HL-60/S4 treated with phorbol 12-myristate 13-acetate at 8.2 ng/mL for 4 days and 3 days (cell line): ENCODE measurements around the gene EEFSEC.

Experiments used
- in situ Hi-C: fragments of 300-500 bp; cut with MboI; formaldehyde crosslinking; loops from 2 replicates; pipeline ENCODE4 v1.15.0; 2022; ENCODE audit warnings: low sequenced_read_pairs

The EEFSEC gene

DNA sequence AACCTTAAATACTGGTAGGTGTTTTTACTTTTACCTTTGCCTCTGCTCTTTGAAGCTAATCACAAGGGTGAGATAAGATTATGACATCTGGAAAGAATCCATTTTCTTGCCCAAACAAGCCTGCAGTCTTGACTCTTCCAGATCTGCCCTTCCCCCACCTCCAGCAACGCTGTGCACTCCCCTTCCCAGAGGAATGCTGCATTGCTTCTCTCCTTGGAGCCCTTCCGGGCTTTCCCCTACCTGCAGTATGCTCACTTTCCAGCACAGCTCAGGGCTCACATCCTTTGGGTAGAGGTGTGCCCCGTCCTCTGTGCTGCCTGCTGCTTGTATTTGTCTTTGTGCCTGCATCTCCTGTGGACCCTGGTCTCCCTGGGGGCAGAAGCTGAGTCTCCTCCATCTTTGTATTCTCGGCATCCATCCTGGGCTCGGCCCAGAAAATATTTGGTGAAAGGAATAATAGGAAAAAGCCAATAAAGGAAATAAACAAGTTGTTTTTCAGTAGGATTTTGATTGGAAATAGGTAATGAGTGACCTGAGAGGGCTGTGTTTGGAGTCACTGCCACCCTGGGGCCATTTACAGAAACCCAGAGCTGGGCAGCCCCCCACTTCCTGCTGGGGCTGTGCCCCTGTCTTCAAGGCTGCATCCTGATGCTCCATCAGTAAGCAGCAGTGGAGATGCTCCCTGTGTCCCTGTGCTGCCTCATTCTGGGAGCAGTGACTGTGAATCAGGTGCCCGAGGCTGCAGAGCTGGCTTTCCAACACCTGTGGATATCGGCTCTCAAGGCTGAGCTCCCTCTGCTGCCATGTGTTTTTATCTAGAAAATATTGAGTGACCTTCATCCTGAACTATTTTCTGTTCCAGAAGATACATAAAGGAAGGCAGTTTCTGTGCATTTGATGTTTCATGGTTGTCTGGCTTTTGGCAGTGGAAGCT is 117.5 kb downstream of the EEFSEC start:
- in situ Hi-C loops = no loop called here

GRCh38 chr3:128271536-128272332 is 118.5 kb downstream of the EEFSEC start:
- in situ Hi-C loops = no loop called here

DNA sequence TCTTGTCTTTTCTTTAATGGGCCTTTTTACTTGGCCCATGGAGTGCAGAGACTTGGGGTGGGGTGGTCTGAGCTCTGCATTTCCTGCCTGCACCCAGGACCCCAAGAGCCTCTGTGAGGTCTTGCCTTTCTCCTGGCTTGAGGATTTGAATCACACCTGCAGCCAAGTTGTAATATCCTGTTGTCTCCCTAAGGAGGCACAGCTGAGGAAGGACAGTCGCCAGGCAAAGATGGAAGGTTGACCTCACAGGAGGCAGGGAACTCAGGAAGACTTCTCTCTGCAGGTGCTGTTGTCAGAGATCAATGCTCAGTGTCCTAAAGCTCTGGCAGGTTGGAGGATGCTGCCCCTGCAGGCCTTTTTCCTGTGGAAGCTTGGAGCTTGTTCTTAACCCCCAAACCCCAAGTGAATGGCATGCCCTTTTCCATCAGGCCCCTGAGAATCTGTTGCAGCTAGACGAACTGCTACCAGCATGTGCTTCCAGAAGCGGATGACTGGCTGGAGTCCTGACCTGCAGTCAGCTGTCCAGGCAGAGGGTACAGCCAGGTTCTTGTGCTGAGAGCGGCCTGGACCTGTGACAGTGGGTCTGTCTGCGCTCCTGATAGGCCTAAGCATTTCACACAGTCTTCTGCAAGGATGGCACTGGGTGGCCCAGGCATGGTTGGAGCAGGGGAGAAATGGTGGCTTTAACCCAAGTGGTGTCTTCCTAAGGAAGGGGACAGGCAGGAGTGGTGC is 120.0 kb downstream of the EEFSEC start:
- in situ Hi-C loops = no loop called here

DNA sequence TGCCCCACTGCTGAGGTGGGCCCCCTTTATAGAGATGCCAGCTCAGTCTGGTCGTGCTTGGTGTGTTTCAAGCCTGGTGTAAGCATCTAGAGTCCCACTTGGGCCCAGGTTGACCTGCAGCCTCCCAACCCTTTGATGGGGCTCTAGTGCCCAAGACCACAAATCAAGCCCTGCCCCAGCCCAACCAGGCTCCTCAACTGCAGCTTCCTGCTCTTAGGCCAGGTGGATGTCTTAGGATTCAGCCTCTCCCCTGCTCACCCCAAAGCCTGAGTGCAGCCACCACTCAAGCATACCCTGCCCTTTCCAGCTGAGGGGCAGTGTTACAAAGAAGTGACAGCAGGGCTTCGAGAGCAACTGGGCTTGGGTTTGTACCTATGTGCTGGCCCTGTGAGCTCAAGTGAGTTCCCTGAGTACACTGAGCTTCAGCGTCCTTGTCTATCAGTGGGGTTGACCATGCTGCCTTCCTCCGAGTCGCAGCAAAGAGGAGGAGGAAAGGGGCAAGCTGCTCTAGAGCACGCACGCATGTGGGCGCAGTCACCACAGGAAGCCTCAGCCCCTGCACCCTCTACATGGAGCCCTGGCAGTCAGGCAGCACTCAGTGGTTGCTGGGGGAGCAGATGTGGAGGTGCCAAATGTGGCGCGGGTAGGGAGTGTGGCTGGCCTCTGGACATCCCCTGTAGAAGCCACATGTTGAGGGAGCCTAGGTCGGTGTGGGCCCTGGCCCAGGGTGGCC is 120.7 kb downstream of the EEFSEC start:
- in situ Hi-C loops = no loop called here

DNA sequence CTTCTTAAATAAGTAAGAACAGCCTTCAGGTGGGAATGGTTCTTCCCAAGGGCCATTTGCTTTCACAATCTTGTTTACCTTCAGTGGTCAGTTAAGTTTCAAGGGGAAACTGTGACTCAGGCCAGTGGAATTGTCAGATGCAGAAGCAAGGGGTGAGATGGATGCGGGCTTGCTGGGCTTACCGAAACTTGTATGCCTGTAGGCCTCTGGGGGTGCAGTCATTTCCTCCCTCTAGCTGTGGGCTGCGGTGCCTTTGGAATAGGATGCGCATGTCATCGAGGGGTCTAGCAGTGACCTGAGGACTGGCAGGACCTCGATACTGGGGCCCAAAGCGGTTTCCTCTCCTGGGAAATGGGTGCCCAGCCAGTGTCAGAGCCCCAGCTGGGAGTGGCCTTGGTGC is 121.6 kb downstream of the EEFSEC start:
- in situ Hi-C loops = no loop called here

DNA sequence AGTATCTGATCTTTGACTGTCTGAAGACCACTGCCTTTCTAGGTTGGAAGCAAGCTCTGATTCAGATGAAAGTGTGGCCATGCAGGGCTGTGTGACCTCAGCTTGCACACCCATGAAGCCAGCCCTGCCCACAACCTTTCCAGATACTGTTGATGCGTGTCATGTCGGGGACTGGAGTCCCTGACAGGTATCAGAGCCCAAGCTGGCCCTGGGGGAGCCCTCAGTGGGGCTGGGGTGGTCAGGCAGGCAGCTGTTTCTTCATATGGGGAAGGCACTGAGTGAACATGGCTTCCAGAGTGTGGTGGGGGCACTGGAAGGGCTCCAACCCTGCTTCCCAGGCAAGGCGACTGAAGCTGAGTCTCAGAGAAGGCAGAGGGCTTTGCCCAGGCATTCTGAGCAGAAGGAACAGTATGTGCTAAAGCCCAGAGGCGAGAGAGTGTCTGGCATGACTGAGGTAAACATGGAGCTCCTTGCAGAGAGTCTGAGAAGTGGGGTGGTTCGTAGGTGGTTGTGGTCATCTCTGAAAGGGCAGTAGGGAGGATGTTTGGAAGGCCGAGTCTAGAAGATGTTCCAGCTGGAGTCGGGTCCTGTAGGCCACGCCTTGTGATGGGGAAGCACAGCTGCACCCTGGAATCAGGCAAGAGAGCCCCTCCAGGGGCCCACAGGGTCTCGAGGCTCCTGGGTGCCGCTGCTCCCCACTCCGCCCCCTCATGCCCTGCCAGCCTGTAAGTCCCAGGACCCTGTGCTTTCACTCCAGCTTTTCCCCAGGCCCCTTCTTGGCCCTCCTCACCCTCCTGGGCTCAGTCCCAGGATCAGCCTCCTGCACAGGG is 122.2 kb downstream of the EEFSEC start:
- in situ Hi-C loops = no loop called here

- in situ Hi-C loops = no loop called here
Measured at GRCh38 chr3:128276146-128276435, 122.8 kb downstream of the EEFSEC start.

GRCh38 chr3:128276577-128277183 is 123.4 kb downstream of the EEFSEC start:
- in situ Hi-C loops = no loop called here

GRCh38 chr3:128277378-128278069 is 124.2 kb downstream of the EEFSEC start:
- in situ Hi-C loops = no loop called here

DNA sequence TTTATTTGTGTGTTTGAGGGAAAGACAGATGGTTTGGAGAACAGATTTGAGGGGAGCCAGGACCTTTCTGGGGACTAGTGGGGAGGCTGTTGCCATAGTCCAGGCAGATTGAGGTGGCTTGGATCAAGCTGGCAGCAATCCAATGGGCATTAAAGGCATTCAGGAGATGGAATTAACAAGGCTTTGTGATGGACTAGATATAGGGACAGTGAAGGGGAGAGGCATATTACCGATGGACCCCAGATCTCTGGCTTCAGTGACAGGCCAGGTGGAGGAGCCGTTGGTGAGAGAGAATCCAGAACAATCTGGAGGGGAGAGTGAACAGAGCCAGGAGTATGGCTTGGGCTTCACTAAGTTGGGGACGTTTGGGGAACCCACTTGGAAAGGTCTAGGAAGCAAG is 124.8 kb downstream of the EEFSEC start:
- in situ Hi-C loops = no loop called here

DNA sequence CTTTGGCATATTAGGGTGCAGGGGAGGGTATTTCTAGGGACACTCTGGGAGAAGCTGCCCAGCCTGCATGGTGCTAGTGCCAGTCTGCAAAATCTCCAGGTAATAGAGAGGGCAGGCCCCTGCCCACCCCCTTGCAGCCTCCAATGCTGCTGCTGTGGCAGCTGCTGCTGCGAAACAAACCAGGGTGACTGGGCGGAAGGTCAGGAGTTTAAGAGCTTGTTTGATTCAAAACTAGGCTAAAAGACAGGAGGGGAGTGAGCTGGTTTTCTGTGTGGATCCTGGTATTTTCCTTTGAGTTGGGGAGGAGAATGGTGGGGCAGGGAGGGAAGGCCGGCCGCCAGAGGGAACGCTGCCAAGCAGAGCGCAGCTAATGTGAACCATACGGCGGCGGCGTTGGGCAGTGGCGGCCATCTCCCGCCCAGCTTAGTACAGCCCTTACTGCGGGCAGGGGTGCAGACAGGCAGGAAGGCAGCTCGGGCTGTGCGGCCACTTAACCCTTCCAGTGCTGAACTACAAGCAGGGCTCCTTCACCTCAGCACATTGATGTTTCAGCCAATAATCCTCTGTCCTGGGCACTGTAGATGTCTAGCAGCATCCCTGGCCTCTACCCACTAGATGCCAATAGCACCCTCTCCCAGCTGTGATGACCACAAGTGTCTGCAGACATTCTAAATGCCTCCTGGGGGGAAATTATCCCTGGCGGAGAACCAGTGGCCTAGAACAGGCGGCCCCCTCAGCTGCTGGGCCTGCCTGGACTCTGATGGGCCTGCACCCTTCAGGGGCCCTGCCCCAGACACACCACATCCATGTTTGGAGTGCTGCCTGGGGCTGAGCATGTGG is 125.7 kb downstream of the EEFSEC start:
- in situ Hi-C loops = no loop called here

- in situ Hi-C loops = no loop called here
Measured at GRCh38 chr3:128279601-128279880, 126.3 kb downstream of the EEFSEC start.

DNA sequence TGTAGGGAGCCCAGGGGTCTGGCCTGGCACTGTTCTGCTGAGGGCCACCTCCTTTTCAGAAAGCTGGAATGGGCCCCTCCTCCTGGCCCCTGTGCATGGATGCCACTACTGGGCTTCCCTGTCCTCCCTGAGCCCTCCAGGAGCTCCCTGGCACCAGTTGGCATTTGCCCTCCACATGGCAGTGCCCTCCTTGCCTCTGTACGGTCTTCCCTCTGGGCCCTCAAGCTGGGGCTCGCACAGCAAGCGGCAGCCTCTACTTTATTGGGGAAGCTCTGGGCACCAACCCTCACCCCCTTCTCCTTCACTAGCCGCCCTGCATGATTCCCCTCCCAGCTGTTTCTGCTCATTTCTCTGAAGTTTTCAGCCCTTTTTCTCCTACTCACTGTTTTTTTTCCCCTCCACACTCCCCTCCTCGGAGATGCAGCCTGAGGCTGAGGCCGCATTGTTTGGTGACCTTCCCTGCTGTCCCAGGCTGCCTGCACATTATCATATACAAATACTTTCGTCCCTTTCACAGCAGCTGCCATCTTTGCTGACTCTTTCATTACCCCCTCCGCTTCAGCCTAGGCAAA is 127.3 kb downstream of the EEFSEC start:
- in situ Hi-C loops = no loop called here

- in situ Hi-C loops = no loop called here
Measured at GRCh38 chr3:128281056-128281455, 127.8 kb downstream of the EEFSEC start.

- in situ Hi-C loops = no loop called here
Measured at GRCh38 chr3:128281461-128282367, 128.4 kb downstream of the EEFSEC start.

DNA sequence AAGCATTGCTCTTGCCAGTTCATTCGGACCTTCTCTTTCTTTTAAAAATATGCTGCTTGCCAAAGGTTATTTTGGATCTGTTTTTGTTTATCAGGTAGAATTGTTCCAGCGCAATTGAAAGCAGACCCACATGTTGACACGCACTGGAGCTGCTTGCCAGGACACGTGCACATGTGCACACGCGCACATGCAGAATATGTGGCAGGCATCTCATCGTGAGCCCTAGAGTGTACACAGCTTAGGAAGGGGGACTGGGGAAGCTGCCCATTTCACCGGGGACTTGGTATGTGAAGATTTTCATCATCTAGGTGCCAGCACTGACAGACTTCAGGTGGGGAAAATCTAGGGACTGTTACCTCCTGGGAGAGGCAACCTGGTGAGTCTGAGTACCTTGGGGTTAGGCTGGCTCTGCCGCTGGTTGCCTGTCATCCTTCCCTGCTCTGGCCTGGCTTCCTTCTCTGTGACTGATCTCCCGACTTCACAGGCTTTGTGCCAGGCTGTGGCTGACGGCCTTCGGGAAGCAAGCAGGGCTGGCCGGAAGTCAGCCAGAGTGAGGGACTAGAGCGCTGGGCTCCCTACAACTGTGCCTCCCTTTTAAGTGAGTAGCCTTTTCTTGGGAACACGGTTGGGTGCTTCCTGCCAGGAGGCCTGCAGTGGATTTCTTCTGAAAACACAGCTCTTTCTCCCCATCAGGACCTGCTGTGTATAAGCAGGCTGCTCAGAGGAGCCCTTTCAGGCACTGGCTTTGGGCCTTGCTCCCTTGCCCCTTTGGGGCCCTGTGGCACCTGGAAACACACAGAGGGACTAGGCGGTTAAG is 129.3 kb downstream of the EEFSEC start:
- in situ Hi-C loops = no loop called here
